Neural progenitor cell (in vitro differentiated cells): Measurements from ENCODE around the gene TNNC2. TPM values are rescaled to one million over a fixed set of nuclear protein-coding genes. Genes with fewer than 3 reads are reported as not detected.

Source experiments
- DNase-seq: peaks from one replicate; pipeline ENCODE4 v3.0.0-alpha.2; 2016; ENCODE audit warnings: low spot score
- H2AFZ ChIP-seq: fragments of 200-600 bp; sonication (generic); replicated peaks from 2 replicates; pipeline ENCODE4 v1.6.1; 2016; ENCODE audit warnings: antibody characterized with exemption
- H3F3A ChIP-seq: fragments of 200-600 bp; sonication (generic); 2 replicates; pipeline ENCODE4 v1.6.1; 2016; ENCODE audit warnings: antibody characterized with exemption, low read depth
- H3K27ac ChIP-seq: fragments of 200-600 bp; sonication (generic); 2 replicates; pipeline ENCODE4 v1.5.1; 2016; ENCODE audit warnings: mild to moderate bottlenecking
- H3K27me3 ChIP-seq: fragments of 200-600 bp; sonication (generic); 2 replicates; pipeline ENCODE4 v1.6.1; 2016; ENCODE audit warnings: mild to moderate bottlenecking, moderate library complexity
- H3K36me3 ChIP-seq: fragments of 200-600 bp; sonication (generic); 2 replicates; pipeline ENCODE4 v1.5.1; 2016
- H3K4me1 ChIP-seq: fragments of 200-600 bp; sonication (generic); 2 replicates; pipeline ENCODE4 v1.6.1; 2016; ENCODE audit warnings: mixed run types
- H3K4me2 ChIP-seq: fragments of 200-600 bp; sonication (generic); 2 replicates; pipeline ENCODE4 v1.6.1; 2016
- H3K4me3 ChIP-seq: fragments of 200-600 bp; sonication (generic); 2 replicates; pipeline ENCODE4 v1.5.1; 2016
- H3K79me2 ChIP-seq: fragments of 200-600 bp; sonication (generic); 2 replicates; pipeline ENCODE4 v1.6.1; 2016; ENCODE audit warnings: low read depth
- H3K9ac ChIP-seq: fragments of 200-600 bp; sonication (generic); 2 replicates; pipeline ENCODE4 v1.6.1; 2016
- H3K9me3 ChIP-seq: fragments of 200-600 bp; sonication (generic); 2 replicates; pipeline ENCODE4 v1.5.1; 2016; ENCODE audit warnings: low read depth
- H4K20me1 ChIP-seq: fragments of 200-600 bp; sonication (generic); 2 replicates; pipeline ENCODE4 v1.6.1; 2016; ENCODE audit warnings: low read depth
- H3K27ac Mint-ChIP-seq: 3 replicates; pipeline ENCODE4 v1.8.0; 2021; ENCODE audit warnings: mixed read lengths
- H3K27me3 Mint-ChIP-seq: 2 replicates; pipeline ENCODE4 v1.8.0; 2022; ENCODE audit warnings: low read depth, mild to moderate bottlenecking, inconsistent platforms, moderate library complexity, mixed read lengths; ENCODE audit not compliant: insufficient read depth
- H3K36me3 Mint-ChIP-seq: 3 replicates; pipeline ENCODE4 v1.8.0; 2021; ENCODE audit warnings: mixed read lengths
- H3K4me1 Mint-ChIP-seq: 3 replicates; pipeline ENCODE4 v1.8.0; 2021; ENCODE audit warnings: mixed read lengths
- H3K4me3 Mint-ChIP-seq: 3 replicates; pipeline ENCODE4 v1.8.0; 2021; ENCODE audit warnings: mild to moderate bottlenecking, moderate library complexity, mixed read lengths
- H3K9me3 Mint-ChIP-seq: 3 replicates; pipeline ENCODE4 v1.8.0; 2020; ENCODE audit warnings: mixed read lengths
- EZH2 ChIP-seq: fragments of 200-600 bp; sonication (generic); IDR thresholded peaks from 2 replicates; pipeline ENCODE4 v1.6.1; 2017; ENCODE audit warnings: antibody characterized with exemption, mild to moderate bottlenecking, moderate library complexity
- EZH2phosphoT487 ChIP-seq: fragments of 200-600 bp; sonication (generic); IDR thresholded peaks from 2 replicates; pipeline ENCODE4 v1.6.1; 2017; ENCODE audit warnings: antibody characterized with exemption
- total RNA-seq: library from RNA; depleted of rRNA; stranded (reverse); fragments of >200 nt; gene quantifications from 2 replicates; pipeline ENCODE4 v1.2.3, GENCODE V29; 2015; ENCODE audit warnings: low replicate concordance
- TF ChIP-seq, protein P1 (sequence below): fragments of 200-600 bp; sonication (generic); IDR thresholded peaks from 2 replicates; pipeline ENCODE4 v1.5.1; 2017; ENCODE audit warnings: antibody characterized with exemption, mild to moderate bottlenecking

TNNC2 gene
- total RNA-seq, 1 donor from 2014 or later = not detected

DNA sequence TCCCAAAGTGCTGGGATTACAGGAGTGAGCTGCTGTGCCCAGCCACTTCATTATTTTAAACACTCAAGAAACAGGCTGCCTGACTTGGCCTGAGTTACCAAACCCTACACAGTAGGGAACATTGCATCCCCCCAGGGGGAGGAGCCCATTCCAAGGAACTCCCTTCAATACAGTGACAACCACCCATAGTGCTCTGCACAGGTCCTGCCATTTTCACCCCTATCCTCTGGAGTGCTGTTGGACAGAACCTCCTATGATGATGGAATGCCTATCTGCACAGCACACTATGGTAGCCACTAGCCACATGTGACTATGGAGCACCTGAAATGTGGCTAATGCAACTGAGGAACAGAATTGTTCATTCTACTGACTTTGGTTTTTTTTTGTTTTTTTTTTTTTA is 18.3 kb upstream of the TNNC2 start:
- H3K4me3 Mint-ChIP-seq = no peak overlapping the region
- H3K36me3 ChIP-seq = no peaks in the 10 kb centered on the region
- no peak overlapping the region for H3K27ac Mint-ChIP-seq
- H4K20me1 ChIP-seq = no peaks in the 10 kb centered on the region
- H3F3A ChIP-seq = no peaks in the 10 kb centered on the region
- H3K27me3 Mint-ChIP-seq = no peaks in the 10 kb centered on the region
- H3K9me3 ChIP-seq = no peaks in the 10 kb centered on the region
- H3K9me3 Mint-ChIP-seq = no peaks in the 10 kb centered on the region
- H3K27ac ChIP-seq = no peak overlapping the region
- no peak overlapping the region for H3K9ac ChIP-seq
- H3K4me3 ChIP-seq = no peak overlapping the region
- no peak overlapping the region for H3K4me2 ChIP-seq
- H3K79me2 ChIP-seq = no peaks in the 10 kb centered on the region
- H3K4me1 Mint-ChIP-seq = no peaks in the 10 kb centered on the region
- no peaks in the 10 kb centered on the region for H3K27me3 ChIP-seq
- no peak for DNase-seq
- H2AFZ ChIP-seq = no peak overlapping the region
- H3K4me1 ChIP-seq = no peaks in the 10 kb centered on the region
- H3K36me3 Mint-ChIP-seq = peaks cover 7% of the 10 kb centered on the region
- TF ChIP-seq EZH2 (no peak), EZH2phosphoT487 (no peak)
- TF ChIP-seq, protein P1, sequence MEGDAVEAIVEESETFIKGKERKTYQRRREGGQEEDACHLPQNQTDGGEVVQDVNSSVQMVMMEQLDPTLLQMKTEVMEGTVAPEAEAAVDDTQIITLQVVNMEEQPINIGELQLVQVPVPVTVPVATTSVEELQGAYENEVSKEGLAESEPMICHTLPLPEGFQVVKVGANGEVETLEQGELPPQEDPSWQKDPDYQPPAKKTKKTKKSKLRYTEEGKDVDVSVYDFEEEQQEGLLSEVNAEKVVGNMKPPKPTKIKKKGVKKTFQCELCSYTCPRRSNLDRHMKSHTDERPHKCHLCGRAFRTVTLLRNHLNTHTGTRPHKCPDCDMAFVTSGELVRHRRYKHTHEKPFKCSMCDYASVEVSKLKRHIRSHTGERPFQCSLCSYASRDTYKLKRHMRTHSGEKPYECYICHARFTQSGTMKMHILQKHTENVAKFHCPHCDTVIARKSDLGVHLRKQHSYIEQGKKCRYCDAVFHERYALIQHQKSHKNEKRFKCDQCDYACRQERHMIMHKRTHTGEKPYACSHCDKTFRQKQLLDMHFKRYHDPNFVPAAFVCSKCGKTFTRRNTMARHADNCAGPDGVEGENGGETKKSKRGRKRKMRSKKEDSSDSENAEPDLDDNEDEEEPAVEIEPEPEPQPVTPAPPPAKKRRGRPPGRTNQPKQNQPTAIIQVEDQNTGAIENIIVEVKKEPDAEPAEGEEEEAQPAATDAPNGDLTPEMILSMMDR = no peak

DNA sequence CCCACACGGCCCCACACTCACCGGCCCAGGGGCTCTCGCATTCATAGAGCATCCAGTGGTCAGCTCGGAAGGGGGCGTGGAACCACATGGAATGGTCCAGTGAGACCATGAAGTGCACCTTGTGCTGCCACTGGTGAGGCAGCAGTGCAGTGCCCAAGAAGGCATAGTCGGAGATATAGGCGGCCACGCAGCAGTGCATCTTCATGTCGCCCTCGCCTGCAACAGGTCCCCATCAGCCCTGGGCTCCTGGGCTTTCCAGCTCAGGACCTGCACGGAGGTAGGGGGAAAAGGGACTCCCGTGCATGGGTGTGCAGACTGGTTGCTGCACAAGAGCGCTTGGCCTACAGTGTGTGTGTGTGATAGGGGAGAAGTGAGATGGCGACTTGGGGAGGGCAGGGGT is 16.4 kb upstream of the TNNC2 start:
- H4K20me1 ChIP-seq = no peaks in the 10 kb centered on the region
- H3K9ac ChIP-seq = no peak overlapping the region
- H3F3A ChIP-seq = no peaks in the 10 kb centered on the region
- Mint-ChIP-seq H3K27ac (no peak overlapping the region), H3K36me3 (peaks cover 7% of the 10 kb centered on the region), H3K4me1 (no peaks in the 10 kb centered on the region), H3K4me3 (no peak overlapping the region), H3K9me3 (no peaks in the 10 kb centered on the region), H3K27me3 (no peaks in the 10 kb centered on the region)
- no peak for DNase-seq
- no peaks in the 10 kb centered on the region for H3K79me2 ChIP-seq
- H3K4me2 ChIP-seq = no peak overlapping the region
- no peak overlapping the region for H3K4me3 ChIP-seq
- H3K36me3 ChIP-seq = no peaks in the 10 kb centered on the region
- no peak overlapping the region for H2AFZ ChIP-seq
- H3K27ac ChIP-seq = no peak overlapping the region
- H3K4me1 ChIP-seq = no peaks in the 10 kb centered on the region
- no peaks in the 10 kb centered on the region for H3K27me3 ChIP-seq
- no peaks in the 10 kb centered on the region for H3K9me3 ChIP-seq
- no peak for TF ChIP-seq EZH2
- TF ChIP-seq, protein P1 = no peak
- no peak for TF ChIP-seq EZH2phosphoT487

DNA sequence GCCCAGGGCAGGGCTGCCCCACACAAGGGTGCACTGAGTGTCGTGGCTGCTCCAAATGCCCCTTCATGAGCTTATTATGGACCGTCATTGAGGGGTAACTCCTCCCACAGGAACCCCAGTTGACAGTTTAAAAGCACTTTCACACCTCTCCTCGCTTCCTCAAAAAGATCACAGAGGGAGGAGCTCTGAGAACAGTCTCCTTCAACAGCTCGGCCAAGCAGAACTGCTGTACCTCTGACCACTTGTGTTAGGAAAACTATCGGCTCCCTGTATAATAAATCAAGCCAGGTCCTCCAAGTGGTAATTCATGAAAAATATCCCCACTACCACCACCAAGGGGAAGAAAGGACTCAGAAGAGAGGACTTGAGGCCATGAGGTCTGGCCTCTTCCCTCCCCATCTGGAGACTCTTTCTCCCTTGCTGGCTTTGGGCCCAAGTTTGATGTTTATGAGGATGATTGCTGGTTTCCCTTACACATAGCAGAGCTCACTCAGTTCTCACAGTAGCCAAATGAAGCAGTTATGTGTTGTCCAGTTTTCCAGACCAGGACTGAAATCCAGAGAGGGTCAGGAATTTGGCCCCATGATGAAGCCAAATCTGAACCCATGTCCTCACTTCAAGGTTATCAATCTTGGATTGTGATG is 15.2 kb upstream of the TNNC2 start:
- no peak for TF ChIP-seq EZH2phosphoT487
- TF ChIP-seq, protein P1 = no peak
- no peak for TF ChIP-seq EZH2
- Histone ChIP-seq H3F3A (no peaks in the 10 kb centered on the region), H3K9ac (no peak overlapping the region), H3K4me1 (no peaks in the 10 kb centered on the region), H3K9me3 (no peaks in the 10 kb centered on the region), H3K36me3 (no peaks in the 10 kb centered on the region), H3K4me3 (no peak overlapping the region), H2AFZ (no peak overlapping the region), H3K4me2 (no peak overlapping the region), H3K79me2 (no peaks in the 10 kb centered on the region), H3K27ac (no peak overlapping the region), H3K27me3 (no peaks in the 10 kb centered on the region), H4K20me1 (peaks cover 3% of the 10 kb centered on the region)
- H3K4me3 Mint-ChIP-seq = no peak overlapping the region
- H3K27me3 Mint-ChIP-seq = no peaks in the 10 kb centered on the region
- no peaks in the 10 kb centered on the region for H3K4me1 Mint-ChIP-seq
- peaks cover 7% of the 10 kb centered on the region for H3K36me3 Mint-ChIP-seq
- no peak overlapping the region for H3K27ac Mint-ChIP-seq
- H3K9me3 Mint-ChIP-seq = no peaks in the 10 kb centered on the region
- no peak for DNase-seq
